K562 (cell line): Measurements from ENCODE around the gene SESN3. TPM values are rescaled to one million over a fixed set of nuclear protein-coding genes. Genes with fewer than 3 reads are reported as not detected.
A peak's percentile ranks its signal among the peaks of the same experiment; 100 is the strongest.

ENCODE experiments used
- ATF4 ChIP-seq: fragments of 450-650 bp; formaldehyde crosslinking; IDR thresholded peaks from 2 replicates; pipeline ENCODE4 v1.4.0; 2022; ENCODE audit warnings: mild to moderate bottlenecking, moderate library complexity
- CBX3 ChIP-seq, 2 experiments: IDR thresholded peaks; 1 replicate in 1 of 2; 2 replicates in 1 of 2; pipeline ENCODE4 v1.6.1; 2012; ENCODE audit warnings: inconsistent platforms in 2 of 2, low read length in 2 of 2, borderline replicate concordance in 1 of 2, control low read depth in 1 of 2
- DNMT1 ChIP-seq: fragments of 450-650 bp; IDR thresholded peaks from 2 replicates; pipeline ENCODE4 v1.6.1; 2016; ENCODE audit warnings: antibody characterized with exemption, mild to moderate bottlenecking
- EP400 ChIP-seq: fragments of 450-650 bp; IDR thresholded peaks from 2 replicates; pipeline ENCODE4 v1.6.1; 2017; ENCODE audit warnings: antibody characterized with exemption, mild to moderate bottlenecking, moderate library complexity
- FOXJ2 ChIP-seq: fragments of 200-800 bp; sonication (Bioruptor generic); IDR thresholded peaks from 2 replicates; pipeline ENCODE4 v1.6.1; 2016; ENCODE audit warnings: missing genetic modification characterization, missing compliant biosample characterization
- GATAD2A ChIP-seq: fragments of 450-650 bp; IDR thresholded peaks from 2 replicates; pipeline ENCODE4 v1.6.1; 2017
- GTF2A2 ChIP-seq: IDR thresholded peaks from 2 replicates; pipeline ENCODE4 v1.6.1; 2016; ENCODE audit warnings: mild to moderate bottlenecking, missing genetic modification characterization, missing compliant biosample characterization
- ID3 ChIP-seq, 2 experiments: fragments of 250-450 bp in 1 of 2; fragments of 450-650 bp in 1 of 2; sonication (Bioruptor Pico) in 1 of 2; IDR thresholded peaks; 2 replicates each; pipeline versions ENCODE4 v1.6.1 to v1.8.0; 2016 to 2021; ENCODE audit warnings: mild to moderate bottlenecking in 2 of 2, moderate library complexity in 2 of 2, missing compliant biosample characterization in 1 of 2, missing genetic modification characterization in 1 of 2
- IFI16 ChIP-seq: fragments of 250-450 bp; sonication (Bioruptor Pico); IDR thresholded peaks from 2 replicates; pipeline ENCODE4 v2.1.2; 2022; ENCODE audit warnings: mild to moderate bottlenecking, inconsistent platforms
- IRF2 ChIP-seq: sonication (generic); formaldehyde crosslinking; IDR thresholded peaks from 2 replicates; pipeline ENCODE4 v1.8.1; 2022; ENCODE audit warnings: mild to moderate bottlenecking, missing genetic modification reagents
- MYNN ChIP-seq, 2 experiments: sonication (generic); formaldehyde crosslinking in 1 of 2; IDR thresholded peaks; 2 replicates each; pipeline versions ENCODE4 v1.5.0 to v1.6.1; 2016 to 2020; ENCODE audit warnings: antibody characterized with exemption in 1 of 2, missing genetic modification reagents in 1 of 2
- NR1H2 ChIP-seq: sonication (generic); formaldehyde crosslinking; IDR thresholded peaks from 2 replicates; pipeline ENCODE4 v1.4.0; 2020; ENCODE audit warnings: mild to moderate bottlenecking, missing genetic modification reagents
- PML ChIP-seq: IDR thresholded peaks from 2 replicates; pipeline ENCODE4 v1.6.1; 2012; ENCODE audit warnings: low read length, inconsistent platforms
- RNF2 ChIP-seq: sonication (generic); IDR thresholded peaks from 2 replicates; pipeline ENCODE4 v1.6.1; 2016
- STAG1 ChIP-seq: sonication (generic); formaldehyde crosslinking; IDR thresholded peaks from 2 replicates; pipeline ENCODE4 v1.5.0; 2020; ENCODE audit warnings: missing genetic modification reagents, borderline replicate concordance
- TAF15 ChIP-seq: fragments of 200-400 bp; formaldehyde crosslinking; IDR thresholded peaks from 2 replicates; pipeline ENCODE4 v1.6.1; 2017; ENCODE audit warnings: mild to moderate bottlenecking, low read depth, low read length, moderate library complexity
- XRCC4 ChIP-seq: IDR thresholded peaks from one replicate; pipeline ENCODE4 v1.6.1; 2011; ENCODE audit not compliant: insufficient read depth, insufficient read length; ENCODE audit errors: extremely low read depth
- XRCC5 ChIP-seq: fragments of 200-400 bp; formaldehyde crosslinking; IDR thresholded peaks from 2 replicates; pipeline ENCODE4 v1.6.1; 2017; ENCODE audit warnings: low read depth, mild to moderate bottlenecking, low read length
- ZBED1 ChIP-seq: IDR thresholded peaks from 2 replicates; pipeline ENCODE4 v1.6.1; 2014
- ZNF134 ChIP-seq: fragments of 250-450 bp; sonication (Bioruptor Pico); conservative IDR thresholded peaks from 2 replicates; pipeline ENCODE4 v1.4.0; 2020
- ZNF23 ChIP-seq: fragments of 250-450 bp; sonication (Bioruptor Pico); IDR thresholded peaks from 2 replicates; pipeline ENCODE4 v1.4.0; 2020; ENCODE audit warnings: mild to moderate bottlenecking
- ZNF232 ChIP-seq: sonication (generic); formaldehyde crosslinking; IDR thresholded peaks from 2 replicates; pipeline ENCODE4 v1.8.0; 2022; ENCODE audit warnings: mild to moderate bottlenecking, missing genetic modification reagents
- ZNF436 ChIP-seq: fragments of 250-450, 450-650 bp; sonication (Bioruptor Pico); formaldehyde crosslinking; IDR thresholded peaks from 2 replicates; pipeline ENCODE4 v1.7.0; 2020; ENCODE audit warnings: mild to moderate bottlenecking
- ZNF717 ChIP-seq: fragments of 250-450 bp; sonication (Bioruptor Pico); IDR thresholded peaks from 2 replicates; pipeline ENCODE4 v1.5.0; 2021
- polyA plus RNA-seq, 8 experiments: library from polyadenylated mRNA; depleted of rRNA in 4 of 8; stranded (reverse) in 5 of 8; unstranded in 3 of 8; fragments of >200 nt; fragmentation: Nextera tagmentation in 2 of 8; fragmentation: Illumina TruSeq in 1 of 8; extraction: Ambion mirVana in 2 of 8; extraction: Trizol in 1 of 8; gene quantifications; 2 replicates each; pipeline versions ENCODE4 v1.2.1 to v1.2.3, GENCODE V29; 2011 to 2014; ENCODE audit warnings: inconsistent platforms in 1 of 8, missing spikeins in 1 of 8
- total RNA-seq, 7 experiments: library from RNA; depleted of rRNA in 6 of 7; stranded (reverse); fragments of >200 nt in 6 of 7; fragmentation: Illumina TruSeq in 2 of 7; extraction: Trizol in 2 of 7; gene quantifications; 2 replicates each; pipeline versions ENCODE4 v1.2.1 to v1.2.3, GENCODE V29; 2011 to 2021; ENCODE audit warnings: low replicate concordance in 1 of 7
- TF ChIP-seq, protein P1 (sequence below): fragments of 450-650 bp; formaldehyde crosslinking; IDR thresholded peaks from 2 replicates; pipeline ENCODE4 v1.4.0; 2020; ENCODE audit warnings: mild to moderate bottlenecking, mixed read lengths
- TF ChIP-seq, protein P2 (sequence below): sonication (generic); formaldehyde crosslinking; IDR thresholded peaks from 2 replicates; pipeline ENCODE4 v1.8.1; 2023; ENCODE audit warnings: mild to moderate bottlenecking, missing genetic modification reagents, moderate library complexity

SESN3 gene
- total and polyA plus RNA-seq, 9 of the 15 experiments (the other 6 are each of a cell fraction or from before 2014, with no cell fraction given), result 0.44 to 2.6 (median 1.5) TPM

- TF ChIP-seq ATF4 (CRISPR knock-in tag) (no peak), IFI16 (no peak), ZNF23 (CRISPR knock-in tag) (no peak), FOXJ2 (tag) (no peak; the same call in 1 of the 2 replicates), GTF2A2 (tag) (no peak), ZNF436 (no peak), IRF2 (CRISPR knock-in tag) (no peak), NR1H2 (no peak), ZNF717 (CRISPR knock-in tag) (no peak), CBX3 (IDR thresholded peaks at IDR 0.05; ENCODE audit: borderline replicate concordance in 1 of 2, low read length in 2 of 2) (peak in 1 of 2 experiments; percentile 86; a peak in 2 of 3 replicates), XRCC5 (no peak), TAF15 (no peak), ZNF232 (CRISPR knock-in tag) (no peak), EP400 (peak; percentile 55), ZBED1 (peak; percentile 95), STAG1 (no peak), ID3 (CRISPR knock-in tag; IDR thresholded peaks at IDR 0.05) (no peak), ID3 (tag; IDR thresholded peaks at IDR 0.05) (peak; percentile 87), MYNN (IDR thresholded peaks at IDR 0.05) (peak; percentile 83), MYNN (CRISPR knock-in tag; IDR thresholded peaks at IDR 0.05) (no peak), ZNF134 (0 out of 2 replicates have a peak, but pooled peaks have one; percentile 43), DNMT1 (no peak), XRCC4 (no peak), PML (peak; percentile 100), GATAD2A (no peak), RNF2 (peak; percentile 79; the same call in 1 of the 2 replicates)
- TF ChIP-seq, protein P1, sequence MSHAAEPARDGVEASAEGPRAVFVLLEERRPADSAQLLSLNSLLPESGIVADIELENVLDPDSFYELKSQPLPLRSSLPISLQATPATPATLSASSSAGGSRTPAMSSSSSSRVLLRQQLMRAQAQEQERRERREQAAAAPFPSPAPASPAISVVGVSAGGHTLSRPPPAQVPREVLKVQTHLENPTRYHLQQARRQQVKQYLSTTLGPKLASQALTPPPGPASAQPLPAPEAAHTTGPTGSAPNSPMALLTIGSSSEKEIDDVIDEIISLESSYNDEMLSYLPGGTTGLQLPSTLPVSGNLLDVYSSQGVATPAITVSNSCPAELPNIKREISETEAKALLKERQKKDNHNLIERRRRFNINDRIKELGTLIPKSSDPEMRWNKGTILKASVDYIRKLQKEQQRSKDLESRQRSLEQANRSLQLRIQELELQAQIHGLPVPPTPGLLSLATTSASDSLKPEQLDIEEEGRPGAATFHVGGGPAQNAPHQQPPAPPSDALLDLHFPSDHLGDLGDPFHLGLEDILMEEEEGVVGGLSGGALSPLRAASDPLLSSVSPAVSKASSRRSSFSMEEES, result no peak
- TF ChIP-seq, protein P2, sequence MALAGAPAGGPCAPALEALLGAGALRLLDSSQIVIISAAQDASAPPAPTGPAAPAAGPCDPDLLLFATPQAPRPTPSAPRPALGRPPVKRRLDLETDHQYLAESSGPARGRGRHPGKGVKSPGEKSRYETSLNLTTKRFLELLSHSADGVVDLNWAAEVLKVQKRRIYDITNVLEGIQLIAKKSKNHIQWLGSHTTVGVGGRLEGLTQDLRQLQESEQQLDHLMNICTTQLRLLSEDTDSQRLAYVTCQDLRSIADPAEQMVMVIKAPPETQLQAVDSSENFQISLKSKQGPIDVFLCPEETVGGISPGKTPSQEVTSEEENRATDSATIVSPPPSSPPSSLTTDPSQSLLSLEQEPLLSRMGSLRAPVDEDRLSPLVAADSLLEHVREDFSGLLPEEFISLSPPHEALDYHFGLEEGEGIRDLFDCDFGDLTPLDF (CRISPR knock-in tag), result no peak
Observed at GRCh38 chr11:95152876-95153856, 77.8 kb downstream of the SESN3 start (continued).
